ENCODE data around the gene EYS.
"Not testable (repeated sequence)": the region's sequence is repeated elsewhere in the genome, so short reads cannot be mapped to it uniquely, and the experiment has no call there.

EYS gene

GRCh38 chr6:65045801-65046200 is 661.2 kb downstream of the EYS start:
- no peak for TF ChIP-seq CTCF (conservative IDR thresholded peaks at IDR 0.05)
- no peak overlapping the region for H3K27ac ChIP-seq

GRCh38 chr6:65014006-65014405 is 693.0 kb downstream of the EYS start:
- no peak overlapping the region for H3K27ac ChIP-seq
- no peak for TF ChIP-seq CTCF (conservative IDR thresholded peaks at IDR 0.05)

- no peak overlapping the region for H3K27ac ChIP-seq
- TF ChIP-seq CTCF (conservative IDR thresholded peaks at IDR 0.05): no peak
Observed at GRCh38 chr6:65006788-65007187, 700.2 kb downstream of the EYS start.

- H3K27ac ChIP-seq: no peak overlapping the region
- TF ChIP-seq CTCF (conservative IDR thresholded peaks at IDR 0.05): no peak
Observed at GRCh38 chr6:65004283-65004682, 702.7 kb downstream of the EYS start.

- not testable (repeated sequence) for H3K27ac ChIP-seq
Observed at GRCh38 chr6:65002882-65003281, 704.1 kb downstream of the EYS start.

GRCh38 chr6:65000815-65001214 is 706.2 kb downstream of the EYS start:
- no peak for TF ChIP-seq CTCF (conservative IDR thresholded peaks at IDR 0.05)
- no peak overlapping the region for H3K27ac ChIP-seq

GRCh38 chr6:64998204-64998603 is 708.8 kb downstream of the EYS start:
- TF ChIP-seq CTCF (conservative IDR thresholded peaks at IDR 0.05): no peak
- no peak overlapping the region for H3K27ac ChIP-seq

- no peak overlapping the region for H3K27ac ChIP-seq
- no peak for TF ChIP-seq CTCF (conservative IDR thresholded peaks at IDR 0.05)
Observed at GRCh38 chr6:64996301-64996700, 710.7 kb downstream of the EYS start.

All from VCaP (cell line).